Mesodermal cell (in vitro differentiated cells): Measurements from ENCODE around the gene NECAB3.

Source experiments
- H3K27ac ChIP-seq: 2 replicates; pipeline ENCODE4 v1.7.0; 2013; ENCODE audit warnings: mild to moderate bottlenecking, low read depth, low read length, moderate library complexity; ENCODE audit not compliant: severe bottlenecking
- H3K36me3 ChIP-seq: 2 replicates; pipeline ENCODE4 v1.7.1; 2013; ENCODE audit warnings: mild to moderate bottlenecking, low read length, moderate library complexity; ENCODE audit not compliant: control insufficient read depth, insufficient read depth
- H3K4me1 ChIP-seq: one replicate; pipeline ENCODE4 v1.7.1; 2013; ENCODE audit warnings: mild to moderate bottlenecking, low read length; ENCODE audit not compliant: insufficient read depth, control insufficient read depth, poor library complexity, severe bottlenecking
- H3K4me3 ChIP-seq: 2 replicates; pipeline ENCODE4 v1.7.0; 2013; ENCODE audit warnings: low read length, control low read depth, mild to moderate bottlenecking; ENCODE audit not compliant: insufficient read depth, poor library complexity, severe bottlenecking; ENCODE audit errors: extremely low read depth
- H3K9me3 ChIP-seq: 2 replicates; pipeline ENCODE4 v1.7.1; 2013; ENCODE audit warnings: mild to moderate bottlenecking, low read length, moderate library complexity; ENCODE audit not compliant: control insufficient read depth
- WGBS, 2 experiments: methylation state at CpG; one replicate each; pipeline ENCODE4 v1.1.5; 2013; ENCODE audit warnings: missing lambda C conversion rate in 2 of 2; ENCODE audit not compliant: insufficient coverage in 2 of 2; 5-methylcytosine and 5-hydroxymethylcytosine counted together

Gene NECAB3

GRCh38 chr20:33675136-33675959 is 1.1 kb upstream of the NECAB3 start:
- no peaks in the 10 kb centered on the region for H3K9me3 ChIP-seq
- peaks cover 23% of the 10 kb centered on the region for H3K4me1 ChIP-seq
- peaks cover 62% of the 10 kb centered on the region for H3K36me3 ChIP-seq
- H3K4me3 ChIP-seq, result no peak overlapping the region
- peak overlapping the region; percentile 59 for H3K27ac ChIP-seq
- whole genome bisulfite sequencing, 2 experiments, result 36% methylated on average over 8 to 9 of the region's 16 CpGs

DNA sequence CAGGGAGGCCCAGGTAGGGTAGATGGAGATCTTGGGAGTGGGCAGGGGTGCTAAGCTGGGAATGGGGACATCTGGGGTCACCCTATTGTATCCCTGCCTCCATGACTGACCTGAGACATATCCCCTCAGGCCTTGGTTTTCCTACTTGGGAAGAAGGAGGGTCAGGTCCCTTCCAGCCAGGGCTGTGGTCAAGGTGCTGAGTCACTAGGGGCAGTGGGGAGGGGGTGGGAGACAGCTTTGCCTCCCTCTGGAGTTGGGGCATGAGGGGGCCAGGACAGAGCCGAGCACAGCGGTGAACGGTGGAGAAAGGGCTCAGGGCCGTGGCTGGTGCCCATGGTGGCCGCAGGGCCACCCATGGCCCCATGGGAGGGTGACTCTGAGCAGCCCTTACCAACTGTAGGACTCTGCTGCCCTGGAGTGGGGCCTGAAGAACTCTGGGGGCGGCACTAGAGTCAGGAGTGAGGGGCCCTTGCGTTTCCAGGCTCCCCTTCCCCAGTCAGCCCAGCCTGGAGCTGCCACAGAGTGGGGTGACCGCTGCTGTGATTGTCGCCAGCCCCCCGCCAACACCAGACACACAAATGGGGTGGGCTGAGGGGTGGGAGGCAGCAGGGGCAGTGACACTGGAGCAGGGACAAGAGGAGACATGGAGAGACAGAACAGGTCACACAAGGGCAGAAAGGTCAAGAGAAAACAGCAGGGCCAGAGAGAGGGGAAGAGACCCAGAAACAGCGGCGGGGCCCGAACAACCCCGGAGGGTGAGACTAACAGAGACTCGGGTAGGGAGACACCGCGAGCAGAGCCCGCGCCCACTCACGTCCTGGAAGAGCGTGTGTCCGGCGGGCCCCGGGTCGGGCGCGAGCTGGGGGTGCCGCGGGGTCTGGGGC is 576 bp downstream of the NECAB3 start:
- Histone ChIP-seq H3K9me3 (no peaks in the 10 kb centered on the region), H3K36me3 (peaks cover 67% of the 10 kb centered on the region), H3K27ac (peak overlapping the region; percentile 49), H3K4me1 (peaks cover 23% of the 10 kb centered on the region), H3K4me3 (peak overlapping the region; percentile 69)
- WGBS, 2 experiments, result 2 to 4% methylated on average over 15 to 26 of the region's 29 CpGs

- H3K36me3 ChIP-seq, result peaks cover 66% of the 10 kb centered on the region
- no peak overlapping the region for H3K27ac ChIP-seq
- peaks cover 23% of the 10 kb centered on the region for H3K4me1 ChIP-seq
- H3K9me3 ChIP-seq, result no peaks in the 10 kb centered on the region
- 54 to 71% methylated on average over 3 to 4 of the region's 4 CpGs for WGBS, 2 experiments
- H3K4me3 ChIP-seq, result peak overlapping the region; percentile 69
Measured at GRCh38 chr20:33673114-33673409, 1.2 kb downstream of the NECAB3 start.

DNA sequence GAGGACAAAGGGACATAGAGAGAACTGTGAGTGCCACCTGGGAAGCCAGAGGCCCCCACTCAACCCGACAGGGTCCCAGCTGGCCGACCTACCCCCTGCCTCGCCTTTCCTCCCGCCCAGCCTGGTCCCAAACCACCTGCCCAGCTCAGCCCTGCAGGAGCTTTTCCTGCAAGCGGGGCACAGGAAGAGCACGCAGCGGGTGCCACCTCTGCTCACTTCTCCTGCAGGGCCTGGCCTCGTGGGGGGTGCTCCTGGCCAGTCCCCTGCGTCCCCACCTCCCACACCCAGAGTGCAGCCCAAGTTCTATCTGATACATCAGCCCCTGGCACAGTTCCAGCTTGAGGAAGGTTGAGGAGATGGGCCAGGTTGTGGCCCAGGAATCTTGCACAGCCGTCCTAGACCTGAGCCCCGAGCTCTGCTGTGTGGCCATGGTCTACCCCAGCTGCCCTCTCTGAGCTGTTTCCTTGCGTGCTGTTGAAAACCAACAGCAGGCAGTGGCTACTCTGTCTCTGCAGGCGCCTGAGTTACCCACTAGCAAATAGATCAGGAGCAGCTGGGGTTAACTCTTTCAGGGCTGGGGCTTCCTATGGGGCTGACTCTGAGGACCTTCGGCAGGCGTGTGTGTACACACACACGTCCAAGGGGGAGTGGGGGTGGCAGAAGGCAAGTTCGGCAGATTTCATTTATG is 1.7 kb downstream of the NECAB3 start:
- Histone ChIP-seq H3K36me3 (peaks cover 61% of the 10 kb centered on the region), H3K27ac (no peak overlapping the region), H3K9me3 (no peaks in the 10 kb centered on the region), H3K4me1 (peaks cover 23% of the 10 kb centered on the region), H3K4me3 (peak overlapping the region; percentile 69)
- WGBS, 2 experiments, result 56 to 72% methylated on average over 11 to 16 of the region's 17 CpGs

DNA sequence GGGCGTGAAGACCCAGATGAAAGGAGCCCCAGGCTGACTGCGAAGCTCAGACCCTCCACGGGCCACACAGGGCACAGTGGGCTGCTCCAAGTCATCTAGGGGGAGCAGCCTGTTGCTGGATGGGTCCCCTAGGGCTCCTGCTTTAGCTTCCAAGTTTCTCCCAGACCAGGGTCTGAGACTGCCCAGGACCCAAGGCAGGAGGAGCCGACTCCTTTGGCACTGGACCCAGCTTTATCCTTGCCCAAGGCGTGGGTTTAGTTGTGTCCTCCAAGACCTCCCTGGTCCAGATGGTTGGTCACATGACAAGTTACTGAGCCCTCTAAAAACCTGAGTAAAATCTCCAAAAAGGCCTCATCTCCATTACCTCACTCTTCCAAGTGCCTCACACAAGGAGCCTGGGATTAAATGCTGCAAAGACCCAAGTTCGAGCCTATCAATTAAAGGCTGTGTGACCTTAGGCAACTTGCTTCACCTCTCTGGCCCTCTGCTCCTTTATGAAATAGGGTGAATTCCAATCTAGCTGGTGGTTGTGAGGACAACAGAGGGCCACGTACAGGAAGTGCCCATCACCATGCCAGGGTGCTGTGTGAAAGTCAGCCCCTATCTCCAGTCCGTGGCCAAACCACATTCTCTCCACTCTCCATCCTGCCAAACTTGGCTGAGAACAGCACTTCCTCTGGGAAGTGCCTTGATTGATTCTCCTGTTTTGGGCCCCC is 2.5 kb downstream of the NECAB3 start:
- H3K27ac ChIP-seq, result no peak overlapping the region
- peaks cover 53% of the 10 kb centered on the region for H3K36me3 ChIP-seq
- H3K4me3 ChIP-seq, result no peak overlapping the region
- no peaks in the 10 kb centered on the region for H3K9me3 ChIP-seq
- 92 to 94% methylated on average over 6 to 7 of the region's 8 CpGs for WGBS, 2 experiments
- H3K4me1 ChIP-seq, result peaks cover 23% of the 10 kb centered on the region

DNA sequence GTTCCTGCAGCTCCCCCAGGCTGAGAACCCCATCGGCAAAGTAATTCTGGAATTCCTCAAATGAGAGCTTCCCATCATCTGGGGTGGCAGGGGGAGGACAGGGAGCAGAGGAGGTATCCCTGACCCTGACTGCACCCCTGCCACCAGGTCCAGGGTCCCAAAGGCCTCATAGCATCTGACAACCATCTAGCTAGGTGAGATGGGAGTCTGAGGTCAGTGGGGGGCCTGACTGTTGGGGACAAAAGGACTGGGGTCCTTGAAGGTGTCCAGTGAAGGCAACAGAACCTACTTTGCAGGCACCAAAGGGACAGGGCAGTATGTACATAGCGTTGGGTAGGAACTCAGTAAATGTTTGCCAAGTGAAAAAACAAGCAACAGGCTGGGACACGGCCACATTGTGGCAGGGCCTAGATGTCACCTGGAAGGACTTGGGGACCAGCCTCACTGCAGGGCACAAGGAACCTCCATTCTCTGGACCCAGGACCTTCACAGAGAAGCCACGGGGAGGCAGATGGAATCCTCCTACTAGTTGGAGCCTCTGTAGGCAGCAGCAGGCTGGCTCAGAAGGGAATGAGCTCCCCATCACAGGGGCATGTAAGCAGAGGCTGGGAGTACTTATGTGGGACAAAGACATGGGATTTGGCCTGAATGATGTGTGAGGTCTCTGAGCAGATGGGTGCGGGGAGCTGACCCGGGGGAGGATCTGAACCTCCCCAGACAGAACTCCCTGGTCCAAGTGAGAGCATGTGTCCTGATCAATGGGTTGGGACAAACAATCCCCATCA is 3.3 kb downstream of the NECAB3 start:
- peaks cover 29% of the 10 kb centered on the region for H3K4me1 ChIP-seq
- peaks cover 45% of the 10 kb centered on the region for H3K36me3 ChIP-seq
- no peak overlapping the region for H3K4me3 ChIP-seq
- H3K27ac ChIP-seq, result no peak overlapping the region
- no peaks in the 10 kb centered on the region for H3K9me3 ChIP-seq
- WGBS, 2 experiments, result 96 to 98% methylated on average over 4 to 6 of the region's 6 CpGs

DNA sequence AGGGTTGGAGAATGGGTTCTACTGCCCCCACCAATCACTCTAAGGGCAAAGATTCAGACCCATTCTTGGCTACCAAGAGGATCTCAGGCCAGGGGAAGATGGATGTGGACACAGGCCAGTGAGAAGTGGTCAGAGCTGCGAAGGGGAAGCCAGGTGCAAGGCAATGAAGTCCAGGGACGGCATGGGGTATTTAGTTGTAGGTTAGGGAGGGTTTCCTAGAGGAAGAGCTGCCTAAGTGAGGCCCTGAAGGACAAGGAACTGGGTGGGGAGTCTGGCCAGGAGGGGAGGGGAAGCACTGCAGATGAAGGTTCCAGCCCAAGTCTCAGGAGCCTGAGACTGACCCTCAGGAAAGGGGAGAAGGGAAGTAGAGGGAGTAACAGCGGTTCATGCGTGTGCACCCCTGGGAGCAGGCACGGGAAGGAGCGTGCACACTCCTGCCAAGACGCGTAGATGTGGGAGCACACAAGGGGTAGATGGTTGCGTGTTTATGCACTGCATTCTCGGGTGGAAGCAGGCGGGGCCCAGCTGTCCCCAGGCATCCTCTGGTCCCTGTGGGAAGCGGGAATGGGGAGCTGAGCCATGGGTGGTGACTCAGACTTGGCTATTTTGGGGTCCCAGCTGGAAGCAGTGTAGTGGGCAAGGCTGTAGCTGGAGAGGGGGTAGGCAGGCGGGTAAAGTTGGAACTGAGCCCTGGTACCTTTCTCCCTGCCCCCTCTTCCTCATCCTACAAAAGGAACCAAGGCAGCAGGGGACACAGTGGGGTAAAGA is 4.2 kb downstream of the NECAB3 start:
- WGBS, 2 experiments, result 92 to 93% methylated on average over 10 to 11 of the region's 13 CpGs

DNA sequence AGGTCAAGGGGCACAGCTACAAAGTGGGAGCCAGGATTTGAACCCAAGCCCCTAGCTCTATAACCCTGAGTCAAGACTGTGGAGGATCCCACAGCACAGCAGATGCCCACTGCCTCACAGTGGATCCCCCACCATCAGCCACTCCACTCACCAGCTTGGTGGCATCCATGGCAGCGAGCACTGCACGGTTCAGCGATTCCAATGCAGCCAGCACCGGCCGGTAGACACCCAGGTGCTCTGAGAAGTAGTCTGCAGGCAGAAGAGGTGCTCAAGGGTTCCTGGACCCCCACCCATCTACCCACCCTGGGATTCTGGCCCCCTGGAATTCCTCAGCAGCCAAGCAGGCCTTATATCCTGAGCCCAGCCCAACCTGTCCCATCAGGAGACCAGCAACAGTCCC is 5.0 kb downstream of the NECAB3 start:
- Histone ChIP-seq H3K27ac (no peak overlapping the region), H3K9me3 (no peaks in the 10 kb centered on the region), H3K4me1 (peaks cover 22% of the 10 kb centered on the region), H3K4me3 (no peak overlapping the region), H3K36me3 (peaks cover 46% of the 10 kb centered on the region)
- 90% methylated on average over 5 of the region's 5 CpGs; no CpG with 5 or more reads in 1 of the 2 experiments for WGBS, 2 experiments

More for the DNA sequence above, 4.2 kb downstream of the NECAB3 start:
- peaks cover 46% of the 10 kb centered on the region for H3K36me3 ChIP-seq
- no peaks in the 10 kb centered on the region for H3K9me3 ChIP-seq
- H3K4me3 ChIP-seq, result no peak overlapping the region
- H3K4me1 ChIP-seq, result peaks cover 21% of the 10 kb centered on the region
- no peak overlapping the region for H3K27ac ChIP-seq

- Histone ChIP-seq H3K4me1 (peaks cover 20% of the 10 kb centered on the region), H3K27ac (no peak overlapping the region), H3K36me3 (peaks cover 46% of the 10 kb centered on the region), H3K4me3 (no peak overlapping the region), H3K9me3 (no peaks in the 10 kb centered on the region)
- 95 to 96% methylated on average over 12 of the region's 13 CpGs for WGBS, 2 experiments
Measured at GRCh38 chr20:33668466-33669155, 5.6 kb downstream of the NECAB3 start.
